HepG2 (cell line): ENCODE results near the gene NUDT14. TPM values are rescaled to one million over a fixed set of nuclear protein-coding genes. Genes with fewer than 3 reads are reported as not detected.

Source experiments
- ATAC-seq: fragments of 200-7000 bp; cut with Tn5 transposase; 3 replicates; pipeline ENCODE4 v1.9.1; 2020; ENCODE audit warnings: mild to moderate bottlenecking, moderate library complexity
- Bru-seq: library from RNA; stranded (reverse); fragments of 400-500 nt; gene quantifications from one replicate; lab custom pipeline; 2021; lab: Mats Ljungman, UMichigan
- BruChase-seq, 2 experiments: library from RNA; stranded (reverse); fragments of 400-500 nt; gene quantifications; one replicate each; lab custom pipeline; 2021; lab: Mats Ljungman, UMichigan
- BruUV-seq: library from RNA; stranded (reverse); fragments of 400-500 nt; replicated peaks from 2 replicates; lab custom pipeline; 2021; lab: Mats Ljungman, UMichigan
- CTCF ChIA-PET: fragments of 300-600 bp; formaldehyde crosslinking; extraction: SDS; loops from one replicate; lab custom pipeline; 2021; ENCODE audit warnings: low total read pairs, inconsistent platforms, low intra/inter-chr PET ratio; lab: Yijun Ruan, JAX
- POLR2A ChIA-PET: fragments of 350-600 bp; sonication (Branson Sonifier 250); formaldehyde crosslinking; loops from one replicate; lab custom pipeline; 2020; ENCODE audit warnings: antibody characterized with exemption, inconsistent platforms; lab: Yijun Ruan, JAX
- DNase-seq: peaks from one replicate; pipeline ENCODE4 v3.0.0-alpha.2; 2015; ENCODE audit warnings: low spot score
- FAIRE-seq: peaks from 3 replicates; lab custom pipeline; 2011; peaks lifted over from hg19 to GRCh38; lab: Jason Lieb, UNC
- H2AFZ ChIP-seq: one replicate; pipeline ENCODE4 v1.6.1; 2011; ENCODE audit warnings: low read length, inconsistent platforms
- H3K27ac ChIP-seq: fragments of 300-600 bp; 3 replicates; pipeline ENCODE4 v1.8.0; 2011; ENCODE audit warnings: mixed run types, mild to moderate bottlenecking, mixed read lengths, low read length, inconsistent platforms; ENCODE audit not compliant: insufficient read depth; ENCODE audit errors: extremely low read length
- H3K27me3 ChIP-seq, 2 experiments: fragments of 200-600 bp in 1 of 2; 2 replicates in 1 of 2; 3 replicates in 1 of 2; pipeline versions ENCODE4 v1.6.0 to v1.8.0; 2011; ENCODE audit warnings: low read length in 2 of 2, mild to moderate bottlenecking in 2 of 2, moderate library complexity in 2 of 2, inconsistent platforms in 1 of 2; ENCODE audit not compliant: insufficient read depth in 2 of 2, control insufficient read depth in 1 of 2
- H3K36me3 ChIP-seq, 2 experiments: fragments of 200-600 bp in 1 of 2; replicated peaks in 1 of 2; 2 replicates in 1 of 2; 3 replicates in 1 of 2; pipeline versions ENCODE4 v1.5.1 to v1.8.0; 2011; ENCODE audit warnings: low read length in 2 of 2, inconsistent platforms in 1 of 2; ENCODE audit not compliant: insufficient read depth in 2 of 2, control insufficient read depth in 1 of 2
- H3K4me1 ChIP-seq: 2 replicates; pipeline ENCODE4 v1.5.1; 2012; ENCODE audit warnings: low read length, inconsistent platforms; ENCODE audit not compliant: insufficient read depth
- H3K4me2 ChIP-seq: 2 replicates; pipeline ENCODE4 v1.6.0; 2011; ENCODE audit warnings: low read depth, low read length, inconsistent platforms
- H3K4me3 ChIP-seq, 3 experiments: fragments of 200-600 bp in 1 of 3; sonication (generic), shearing (Covaris generic) in 1 of 3; replicated peaks in 1 of 3; 2 replicates each; pipeline ENCODE4 v1.5.1; 2011 to 2016; ENCODE audit warnings: low read length in 3 of 3, inconsistent platforms in 2 of 3, low read depth in 2 of 3, mild to moderate bottlenecking in 2 of 3, control low read depth in 1 of 3, mixed read lengths in 1 of 3; ENCODE audit not compliant: insufficient read depth in 1 of 3
- H3K79me2 ChIP-seq: one replicate; pipeline ENCODE4 v1.6.1; 2011; ENCODE audit warnings: low read length, inconsistent platforms; ENCODE audit not compliant: insufficient read depth
- H3K9ac ChIP-seq: 2 replicates; pipeline ENCODE4 v1.6.0; 2011; ENCODE audit warnings: mild to moderate bottlenecking, low read depth, low read length, inconsistent platforms; ENCODE audit not compliant: insufficient read depth
- H3K9me3 ChIP-seq: 2 replicates; pipeline ENCODE4 v1.5.1; 2012; ENCODE audit warnings: mild to moderate bottlenecking, low read length
- H4K20me1 ChIP-seq: 2 replicates; pipeline ENCODE4 v1.6.0; 2011; ENCODE audit warnings: inconsistent platforms, mild to moderate bottlenecking, low read length, moderate library complexity; ENCODE audit not compliant: insufficient read depth
- SMC3 ChIP-seq: IDR thresholded peaks from 2 replicates; pipeline ENCODE4 v1.6.1; 2011; ENCODE audit warnings: low read length, improper control_type of control experiment
- TBX3 ChIP-seq: fragments of 450-650 bp; IDR thresholded peaks from 2 replicates; pipeline ENCODE4 v1.6.1; 2017; ENCODE audit warnings: antibody characterized with exemption, mild to moderate bottlenecking, inconsistent platforms, borderline replicate concordance
- ZFP36 ChIP-seq: fragments of 150-350 bp; IDR thresholded peaks from 2 replicates; pipeline ENCODE4 v1.6.1; 2018; ENCODE audit warnings: borderline replicate concordance, low read length, low read depth; ENCODE audit not compliant: partially characterized antibody
- ZMYM3 ChIP-seq: sonication (generic); formaldehyde crosslinking; IDR thresholded peaks from 2 replicates; pipeline ENCODE4 v1.5.1; 2020; ENCODE audit warnings: mild to moderate bottlenecking, missing genetic modification reagents
- ZNF777 ChIP-seq: sonication (generic); formaldehyde crosslinking; IDR thresholded peaks from 2 replicates; pipeline ENCODE4 v1.4.0; 2020; ENCODE audit warnings: missing genetic modification reagents
- WGBS: methylation state at CpG from one replicate; pipeline ENCODE4 v1.1.6; 2017; ENCODE audit warnings: low lambda C conversion rate; 5-methylcytosine and 5-hydroxymethylcytosine counted together
- in situ Hi-C: cut with HindIII; loops from 2 replicates; pipeline ENCODE4 v1.10.0; 2017; ENCODE audit warnings: low pct_unique_long_range_greater_than_20kb; ENCODE audit not compliant: extremely low pct_ligation_motif_present
- intact Hi-C: fragments of 100-400 bp; cut with micrococcal nuclease; formaldehyde crosslinking; loops from one replicate; pipeline ENCODE4 v1.10.0; 2022; ENCODE audit not compliant: unreplicated experiment
- long read RNA-seq, 2 experiments: library from RNA in 1 of 2; library from polyadenylated mRNA in 1 of 2; stranded (forward) in 1 of 2; unstranded in 1 of 2; transcript quantifications; one replicate each; pipeline ENCODE4 v2.0.0, GENCODE V29; 2019 to 2022
- polyA minus RNA-seq, 3 experiments: library from RNA; depleted of rRNA, polyadenylated mRNA; stranded (reverse); fragments of >200 nt; gene quantifications; 2 replicates each; pipeline ENCODE4 v1.2.3, GENCODE V29; 2011; ENCODE audit warnings: low replicate concordance in 1 of 3
- polyA plus RNA-seq, 8 experiments: library from polyadenylated mRNA; depleted of rRNA in 3 of 8; stranded (reverse) in 7 of 8; unstranded in 1 of 8; fragments of >200 nt; fragmentation: Illumina TruSeq in 4 of 8; extraction: Trizol in 4 of 8; gene quantifications; 2 replicates each; pipeline versions ENCODE4 v1.2.1 to v1.2.3, GENCODE V29; 2011 to 2016; ENCODE audit warnings: low read depth in 4 of 8, missing spikeins in 1 of 8, mixed read lengths in 1 of 8; ENCODE audit not compliant: insufficient read depth in 1 of 8
- total RNA-seq, 5 experiments: library from RNA; depleted of rRNA; stranded (reverse); fragments of >200 nt; fragmentation: Illumina TruSeq; extraction: Trizol; gene quantifications; 2 replicates each; pipeline ENCODE4 v1.2.3, GENCODE V29; 2016; ENCODE audit warnings: low read depth in 1 of 5
- TF ChIP-seq, protein P1 (sequence below): sonication (generic); formaldehyde crosslinking; IDR thresholded peaks from 2 replicates; pipeline ENCODE4; 2020; ENCODE audit warnings: missing genetic modification reagents, mild to moderate bottlenecking, borderline replicate concordance

Gene NUDT14
- 4.0 and 5.8 TPM in 2 replicates for total RNA-seq (2016; rRNA removed; fragmentation: Illumina TruSeq; extraction: Trizol)
- total RNA-seq (2016; cell fraction: cytosol; rRNA removed; fragmentation: Illumina TruSeq; extraction: Trizol; ENCODE audit: low read depth): 9.0 and 9.9 TPM in 2 replicates
- total RNA-seq (2016; cell fraction: insoluble cytoplasmic fraction; rRNA removed; fragmentation: Illumina TruSeq; extraction: Trizol): 4.4 and 5.8 TPM in 2 replicates
- 7.1 and 10.6 TPM in 2 replicates for total RNA-seq (2016; cell fraction: membrane; rRNA removed; fragmentation: Illumina TruSeq; extraction: Trizol)
- 2.4 and 2.7 TPM in 2 replicates for total RNA-seq (2016; cell fraction: nucleus; rRNA removed; fragmentation: Illumina TruSeq; extraction: Trizol)
- polyA plus RNA-seq (2011; rRNA removed): 6.1 and 6.7 TPM in 2 replicates
- 5.7 and 9.2 TPM in 2 replicates for polyA plus RNA-seq (2011; cell fraction: cytosol; rRNA removed)
- polyA plus RNA-seq (2011; cell fraction: nucleus; rRNA removed): 5.6 and 6.5 TPM in 2 replicates
- 4.5 and 5.4 TPM in 2 replicates for polyA plus RNA-seq (2012)
- 11.3 and 13.8 TPM in 2 replicates for polyA plus RNA-seq (2016; cell fraction: cytosol; fragmentation: Illumina TruSeq; extraction: Trizol; ENCODE audit: low read depth)
- 4.0 and 5.1 TPM in 2 replicates for polyA plus RNA-seq (2016; cell fraction: insoluble cytoplasmic fraction; fragmentation: Illumina TruSeq; extraction: Trizol; ENCODE audit: low read depth)
- 7.8 and 10.1 TPM in 2 replicates for polyA plus RNA-seq (2016; cell fraction: membrane; fragmentation: Illumina TruSeq; extraction: Trizol; ENCODE audit: low read depth)
- polyA plus RNA-seq (2016; cell fraction: nucleus; fragmentation: Illumina TruSeq; extraction: Trizol; ENCODE audit: insufficient read depth, low read depth): 5.5 and 5.6 TPM in 2 replicates
- polyA minus RNA-seq (2011; rRNA and poly(A)+ RNA removed; ENCODE audit: low replicate concordance): 3.5 and 4.3 TPM in 2 replicates
- 1.3 and 3.4 TPM in 2 replicates for polyA minus RNA-seq (2011; cell fraction: cytosol; rRNA and poly(A)+ RNA removed)
- 1.3 and 1.9 TPM in 2 replicates for polyA minus RNA-seq (2011; cell fraction: nucleus; rRNA and poly(A)+ RNA removed)
- percentile 34 among the genes with signal in this experiment for Bru-seq, nascent RNA
- BruChase-seq, experiment 1, labeled RNA remaining after a 6-hour chase: percentile 44 among the genes with signal in this experiment
- percentile 41 among the genes with signal in this experiment for BruChase-seq, experiment 2, labeled RNA remaining after a 2-hour chase
- long read RNA-seq, experiment 1, transcript NUDT14-202 (5 exons, 845 nt): major isoform, 7 of 8 reads
- long read RNA-seq, experiment 1, partial matches to known transcripts: 0 of 8 reads
- long read RNA-seq, experiment 1, other reads (novel, unspliced or antisense): 1 of 8 reads
- long read RNA-seq, experiment 2, transcript NUDT14-202 (5 exons, 845 nt): major isoform, 16 of 18 reads
- long read RNA-seq, experiment 2, partial matches to known transcripts: 0 of 18 reads
- long read RNA-seq, experiment 2, other reads (novel, unspliced or antisense): 1 of 18 reads

DNA sequence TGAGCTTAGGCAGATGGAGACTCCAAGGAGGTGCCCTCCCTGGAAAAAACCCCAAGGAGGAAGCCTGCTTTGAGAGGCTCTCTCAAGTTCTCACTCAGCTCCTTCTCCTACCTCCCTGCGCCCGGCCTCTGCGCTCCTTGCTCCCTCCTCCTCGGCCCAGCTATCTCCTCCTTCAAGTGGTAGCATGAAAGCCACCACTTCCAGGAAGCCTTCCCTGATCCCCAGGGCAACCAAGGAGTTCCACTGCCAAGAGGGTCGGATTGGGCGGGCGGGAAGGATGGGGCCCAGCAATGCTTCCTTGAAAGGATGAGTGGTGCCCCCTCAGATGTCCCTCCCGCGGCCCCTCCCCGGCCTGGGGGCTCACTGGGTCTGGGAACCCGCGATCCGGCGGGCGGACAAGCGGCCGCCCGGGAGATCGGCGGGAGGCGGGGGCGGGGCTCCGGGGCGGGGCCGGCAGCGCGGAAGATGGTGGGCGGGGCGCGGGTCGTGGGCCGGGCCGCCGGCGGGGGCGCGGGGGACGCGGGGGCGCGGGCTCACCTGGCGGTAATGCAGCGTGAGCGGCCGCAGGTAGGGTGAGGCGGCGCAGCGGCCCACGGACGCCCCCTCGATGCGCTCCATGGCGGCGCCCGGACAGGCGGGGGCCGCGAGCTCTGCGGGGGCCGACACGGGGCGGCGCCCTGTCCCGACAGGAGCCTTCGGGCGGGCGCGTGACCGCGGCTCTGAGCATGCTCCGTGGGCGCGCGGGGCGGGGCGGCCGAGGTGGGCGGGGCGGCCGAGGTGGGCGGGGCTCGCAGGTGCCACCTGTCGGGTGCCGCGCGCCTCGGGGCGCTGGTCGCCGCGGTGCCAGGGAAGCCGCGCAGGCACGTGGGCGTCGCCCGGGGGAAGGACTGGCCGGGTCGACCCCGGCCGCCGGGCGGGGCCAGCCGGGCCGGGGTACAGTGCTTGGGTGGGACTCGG is at the start of gene NUDT14:
NUDT14 (minus strand) TSS at position 721 of the 957 bp plus-strand sequence; CDS start at position 618, 103 bp downstream.
- ChIA-PET CTCF (no interaction called here), POLR2A (no interaction called here)
- no peak for DNase-seq
- no peak for FAIRE-seq
- peaks cover 14 to 78% of the 10 kb centered on the region in 2 experiments for H3K27me3 ChIP-seq
- WGBS: 36% methylated on average over 35 of the region's 106 CpGs
- H2AFZ ChIP-seq: no peak within 1 kb of the TSS
- peak within 1 kb of the TSS; percentile 61; the same call in 1 of the 2 replicates for H3K4me2 ChIP-seq
- intact Hi-C loops: no loop called here
- H3K4me1 ChIP-seq: peaks cover 19% of the 10 kb centered on the region; the same call in 1 of the 2 replicates
- in situ Hi-C loops: no loop called here
- H3K4me3 ChIP-seq: peak within 1 kb of the TSS; percentile 40 to 61 (median 57); a peak in 4 of 6 replicates
- BruUV-seq: no TSS peak
- 0 out of 2 replicates have a peak within 1 kb of the TSS, but pooled peaks have one; percentile 15 for H3K9ac ChIP-seq
- H4K20me1 ChIP-seq: 0 out of 2 replicates have a peak, but pooled peaks cover 3% of the 10 kb centered on the region
- no peaks in the 10 kb centered on the region for H3K79me2 ChIP-seq
- TF ChIP-seq ZMYM3: 0 out of 2 replicates have a peak, but pooled peaks have one; percentile 9
- peak; percentile 51; the same call in 1 of the 2 replicates for TF ChIP-seq ZNF777
- TF ChIP-seq SMC3: no peak
- TF ChIP-seq, protein P1, sequence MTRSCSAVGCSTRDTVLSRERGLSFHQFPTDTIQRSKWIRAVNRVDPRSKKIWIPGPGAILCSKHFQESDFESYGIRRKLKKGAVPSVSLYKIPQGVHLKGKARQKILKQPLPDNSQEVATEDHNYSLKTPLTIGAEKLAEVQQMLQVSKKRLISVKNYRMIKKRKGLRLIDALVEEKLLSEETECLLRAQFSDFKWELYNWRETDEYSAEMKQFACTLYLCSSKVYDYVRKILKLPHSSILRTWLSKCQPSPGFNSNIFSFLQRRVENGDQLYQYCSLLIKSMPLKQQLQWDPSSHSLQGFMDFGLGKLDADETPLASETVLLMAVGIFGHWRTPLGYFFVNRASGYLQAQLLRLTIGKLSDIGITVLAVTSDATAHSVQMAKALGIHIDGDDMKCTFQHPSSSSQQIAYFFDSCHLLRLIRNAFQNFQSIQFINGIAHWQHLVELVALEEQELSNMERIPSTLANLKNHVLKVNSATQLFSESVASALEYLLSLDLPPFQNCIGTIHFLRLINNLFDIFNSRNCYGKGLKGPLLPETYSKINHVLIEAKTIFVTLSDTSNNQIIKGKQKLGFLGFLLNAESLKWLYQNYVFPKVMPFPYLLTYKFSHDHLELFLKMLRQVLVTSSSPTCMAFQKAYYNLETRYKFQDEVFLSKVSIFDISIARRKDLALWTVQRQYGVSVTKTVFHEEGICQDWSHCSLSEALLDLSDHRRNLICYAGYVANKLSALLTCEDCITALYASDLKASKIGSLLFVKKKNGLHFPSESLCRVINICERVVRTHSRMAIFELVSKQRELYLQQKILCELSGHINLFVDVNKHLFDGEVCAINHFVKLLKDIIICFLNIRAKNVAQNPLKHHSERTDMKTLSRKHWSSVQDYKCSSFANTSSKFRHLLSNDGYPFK (CRISPR knock-in tag): no peak
- peak; percentile 75 for TF ChIP-seq ZFP36
- no peak for TF ChIP-seq TBX3
- no peak within 1 kb of the TSS for H3K27ac ChIP-seq
- no peak for ATAC-seq
- no peaks in the 10 kb centered on the region for H3K36me3 ChIP-seq
- no peaks in the 10 kb centered on the region for H3K9me3 ChIP-seq
